Fibroblast of the conjunctiva (primary cell): ENCODE measurements around the gene CCDC87.
"Not testable (repeated sequence)": the region's sequence is repeated elsewhere in the genome, so short reads cannot be mapped to it uniquely, and the experiment has no call there.

Experiments
- DNase-seq: peaks from one replicate; pipeline ENCODE4 v3.0.0-alpha.2; 2010; ENCODE audit warnings: low read depth

CCDC87 gene

DNA sequence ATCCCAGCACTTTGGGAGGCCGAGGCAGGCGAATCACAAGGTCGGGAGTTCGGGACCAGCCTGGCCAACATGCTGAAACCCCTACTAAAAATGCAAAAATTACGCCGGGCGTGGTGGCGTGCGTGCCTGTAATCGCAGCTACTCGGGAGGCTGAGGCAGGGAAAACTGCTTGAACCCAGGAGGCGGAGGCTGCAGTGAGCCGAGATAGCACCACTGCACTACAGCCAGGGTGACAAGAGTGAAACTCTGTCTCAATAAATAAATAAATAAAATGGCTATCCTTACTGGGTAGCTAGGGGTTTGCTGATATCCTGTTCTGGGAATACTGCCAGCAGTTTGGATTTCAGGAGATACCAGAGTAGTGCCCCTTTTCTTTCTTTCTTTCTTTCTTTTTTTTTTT lies 21.2 kb upstream of the CCDC87 start:
- DNase-seq: no peak

- no peak for DNase-seq
Measured at GRCh38 chr11:66612458-66612857, 19.6 kb upstream of the CCDC87 start.

DNA sequence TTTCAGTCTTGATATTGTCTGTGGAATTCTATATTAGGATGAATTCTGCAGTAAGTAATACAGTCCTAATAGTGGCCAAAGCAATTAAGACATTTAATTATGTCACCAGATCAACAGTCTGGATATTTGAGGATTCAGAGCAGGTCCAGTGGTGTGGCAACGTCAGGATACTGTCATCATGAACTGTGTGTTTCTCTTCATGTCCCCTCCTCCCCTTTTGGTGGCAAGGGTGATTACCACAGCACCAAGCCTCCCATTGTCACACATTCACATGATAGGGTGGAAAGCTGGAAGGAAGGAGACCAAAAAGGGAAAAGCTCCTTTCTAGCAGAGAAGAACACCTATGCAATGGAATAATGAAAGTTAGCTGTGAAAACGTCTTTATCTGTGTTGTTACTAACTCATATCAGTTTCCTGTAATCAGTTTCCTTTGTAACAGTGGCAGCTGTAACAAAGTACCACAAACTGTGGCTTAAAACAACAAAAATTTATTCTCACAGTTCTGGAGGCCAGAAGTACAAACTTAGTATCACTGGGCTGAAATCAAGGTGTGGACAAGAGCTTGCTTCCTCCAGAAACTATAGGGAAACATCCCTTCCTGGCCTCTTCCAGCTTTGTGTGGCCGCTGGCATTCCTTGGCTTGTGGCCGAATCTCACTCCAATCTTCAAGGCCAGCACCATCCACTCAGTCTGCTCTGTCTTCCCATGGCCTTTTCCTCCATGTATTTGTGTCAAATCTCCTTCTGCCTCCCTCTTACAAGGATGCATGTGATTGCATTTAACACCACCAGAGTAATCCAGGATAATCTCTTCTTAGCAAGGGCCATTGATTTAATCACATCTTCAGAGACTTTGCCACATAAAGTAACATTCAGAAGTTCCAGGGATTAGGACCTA lies 17.1 kb upstream of the CCDC87 start:
- DNase-seq: no peak

- DNase-seq: peak; percentile 91
Measured at GRCh38 chr11:66607126-66607834, 14.4 kb upstream of the CCDC87 start.

GRCh38 chr11:66606608-66607007 lies 13.7 kb upstream of the CCDC87 start:
- not testable (repeated sequence) for DNase-seq

- no peak for DNase-seq
Measured at GRCh38 chr11:66604155-66604554, 11.3 kb upstream of the CCDC87 start.

GRCh38 chr11:66603072-66603471 lies 10.2 kb upstream of the CCDC87 start:
- DNase-seq: no peak

- no peak for DNase-seq
Measured at GRCh38 chr11:66600631-66601233, 7.9 kb upstream of the CCDC87 start.

- DNase-seq: no peak
Measured at GRCh38 chr11:66600219-66600618, 7.4 kb upstream of the CCDC87 start.

DNA sequence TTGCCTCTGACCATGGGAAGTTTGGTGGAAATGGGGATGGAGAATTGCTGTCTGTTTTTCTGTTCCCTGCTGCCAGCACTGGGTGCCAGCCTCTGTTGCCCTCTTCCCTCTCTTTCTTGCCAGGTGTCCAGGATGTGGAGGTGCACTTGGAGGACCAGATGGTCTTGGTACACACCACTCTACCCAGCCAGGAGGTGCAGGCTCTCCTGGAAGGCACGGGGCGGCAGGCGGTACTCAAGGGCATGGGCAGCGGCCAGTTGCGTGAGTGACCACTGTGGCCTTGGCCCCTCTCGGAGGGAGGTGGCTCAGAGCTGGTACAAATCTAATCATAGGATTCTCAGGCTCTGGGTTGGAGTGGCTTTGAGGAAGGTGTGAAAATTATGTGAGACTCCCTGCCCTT lies 6.1 kb upstream of the CCDC87 start:
- DNase-seq: no peak

DNA sequence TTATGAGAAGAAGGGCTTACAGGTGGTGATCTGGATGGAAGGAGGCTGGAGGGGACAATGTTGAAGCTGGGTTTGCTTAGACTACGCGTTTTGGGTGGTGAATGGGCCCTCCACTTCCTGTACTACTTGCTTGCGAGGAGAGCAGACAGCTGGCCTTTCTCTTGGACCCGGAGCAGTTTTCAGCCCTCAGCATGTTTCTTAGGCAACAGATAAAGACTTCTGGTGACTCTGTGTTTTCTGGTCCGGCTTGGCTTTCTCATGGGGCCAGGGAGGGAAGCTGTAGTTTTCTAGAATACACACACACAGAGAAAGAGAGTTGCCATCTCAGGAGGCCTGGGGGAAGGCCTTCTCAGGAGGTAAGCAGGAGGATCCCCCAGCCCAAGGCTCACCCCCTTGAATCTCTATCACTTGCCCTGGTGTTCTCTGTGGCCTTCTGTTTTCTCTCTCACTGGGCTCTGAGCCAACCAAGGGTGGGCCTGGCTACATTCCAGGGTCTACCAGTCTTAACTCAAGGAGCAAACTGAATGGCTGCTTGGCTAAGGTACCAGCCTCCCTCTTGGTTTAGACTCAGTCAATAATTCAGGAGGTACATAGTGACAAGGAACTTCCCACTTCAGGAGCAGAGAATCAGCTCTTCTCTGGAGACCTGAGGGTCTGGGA lies 2.5 kb upstream of the CCDC87 start:
- no peak for DNase-seq

DNA sequence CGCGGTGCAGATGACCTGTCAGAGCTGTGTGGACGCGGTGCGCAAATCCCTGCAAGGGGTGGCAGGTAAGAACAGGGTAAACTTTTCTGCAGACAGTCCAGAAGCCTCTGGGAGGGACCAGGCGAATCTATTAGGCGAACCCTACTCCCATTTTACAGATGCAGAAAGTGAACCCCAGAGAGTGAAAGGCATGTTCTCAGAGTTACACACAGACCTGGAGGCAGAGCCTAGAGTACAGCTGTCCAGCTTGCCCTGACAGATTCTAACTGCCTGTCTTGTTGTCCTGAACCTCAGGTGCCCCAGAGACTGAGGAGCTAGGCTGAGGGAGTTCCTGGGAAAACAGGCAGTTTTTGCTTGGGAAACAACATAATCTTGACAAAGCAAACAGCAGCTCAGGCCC lies 787 bp upstream of the CCDC87 start:
- DNase-seq: no peak

DNA sequence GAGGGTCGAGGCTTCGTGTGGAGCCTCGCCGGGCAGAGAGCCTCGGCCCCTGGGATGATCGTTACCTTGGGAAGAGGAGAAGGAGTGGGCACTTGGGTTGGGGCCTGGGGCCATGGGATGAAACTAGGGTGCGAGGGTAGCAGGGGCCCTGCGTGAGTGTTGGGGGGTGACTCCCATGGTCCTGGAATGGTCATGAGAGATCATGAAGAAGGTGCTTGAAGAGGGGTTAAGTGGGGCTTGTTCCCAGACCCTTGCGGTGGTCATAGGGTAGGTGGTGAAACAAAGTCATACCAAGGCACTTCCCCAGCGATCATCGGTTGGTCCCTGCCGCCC lies 406 bp upstream of the CCDC87 start:
- no peak for DNase-seq

DNA sequence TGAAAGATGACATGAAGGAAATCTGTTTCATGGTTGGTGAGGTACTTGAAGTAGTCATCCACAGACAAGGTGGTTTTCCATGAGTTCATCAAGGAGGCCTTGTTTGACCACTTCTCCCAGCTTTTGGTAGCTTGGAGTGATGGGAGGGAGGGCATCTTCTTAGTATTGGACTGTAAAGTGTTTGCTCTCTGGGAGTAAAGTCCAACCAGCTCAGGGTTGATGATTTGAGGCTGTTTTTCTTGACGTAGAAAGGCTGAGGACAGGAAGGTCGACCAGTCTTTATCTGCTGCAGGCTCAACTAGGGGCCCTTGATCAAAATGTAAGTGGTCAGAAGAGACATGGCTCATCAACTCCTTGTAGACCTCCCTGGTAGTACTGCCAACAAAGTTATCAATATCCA lies 1.7 kb downstream of the CCDC87 start:
- no peak for DNase-seq

DNA sequence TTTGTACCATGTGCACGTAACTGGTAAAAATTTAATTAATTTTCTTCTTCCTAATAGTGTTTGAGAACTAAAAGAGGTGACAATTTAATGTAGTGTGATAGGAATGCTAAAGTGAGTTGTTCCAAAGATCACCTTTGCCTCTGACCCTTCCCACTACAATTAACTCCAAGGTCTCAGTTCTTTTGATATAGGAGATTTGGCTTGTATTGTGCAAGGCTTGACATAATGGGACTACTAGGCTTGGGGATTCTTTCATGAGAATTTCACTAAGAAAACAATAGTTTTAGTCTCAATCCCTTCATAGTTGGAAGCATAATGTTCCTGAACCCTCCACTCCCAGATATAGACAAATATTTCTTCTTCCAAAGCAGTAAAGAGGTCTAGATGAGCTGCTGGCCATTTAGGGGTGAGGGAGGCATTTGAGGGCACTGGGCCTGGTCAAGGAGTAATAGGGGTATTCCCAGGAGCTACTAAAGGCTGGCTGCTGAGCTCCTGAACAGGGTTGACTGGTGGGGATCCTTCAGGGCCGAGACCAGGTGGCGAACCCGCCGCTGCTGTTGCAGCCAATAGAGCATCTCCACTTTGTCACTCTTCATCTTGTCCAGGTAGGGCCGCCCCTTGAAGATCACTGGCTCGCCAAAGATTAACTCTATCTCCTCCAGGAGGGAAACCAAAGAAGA lies 2.7 kb downstream of the CCDC87 start:
- DNase-seq: no peak

DNA sequence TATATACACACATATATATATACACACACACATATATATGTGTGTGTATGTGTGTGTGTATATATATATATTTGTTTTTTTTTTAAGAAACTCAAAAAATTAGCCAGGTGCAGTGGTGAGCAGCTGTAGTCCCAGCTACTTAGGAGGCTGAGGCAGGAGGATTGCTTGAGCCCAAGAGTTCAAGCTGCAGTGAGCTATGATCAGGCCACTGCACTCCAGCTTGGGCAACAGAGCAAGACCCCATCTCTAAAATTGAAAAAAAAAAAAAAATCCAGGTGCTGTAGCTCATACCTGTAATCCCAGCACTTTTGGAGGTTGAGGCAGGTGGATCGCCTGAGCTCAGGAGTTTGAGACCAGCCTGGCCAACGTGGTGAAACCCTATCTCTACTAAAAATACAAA lies 3.5 kb downstream of the CCDC87 start:
- not testable (repeated sequence) for DNase-seq

GRCh38 chr11:66586136-66586535 lies 6.7 kb downstream of the CCDC87 start:
- DNase-seq: no peak

- DNase-seq: not testable (repeated sequence)
Measured at GRCh38 chr11:66585447-66585846, 7.4 kb downstream of the CCDC87 start.

DNA sequence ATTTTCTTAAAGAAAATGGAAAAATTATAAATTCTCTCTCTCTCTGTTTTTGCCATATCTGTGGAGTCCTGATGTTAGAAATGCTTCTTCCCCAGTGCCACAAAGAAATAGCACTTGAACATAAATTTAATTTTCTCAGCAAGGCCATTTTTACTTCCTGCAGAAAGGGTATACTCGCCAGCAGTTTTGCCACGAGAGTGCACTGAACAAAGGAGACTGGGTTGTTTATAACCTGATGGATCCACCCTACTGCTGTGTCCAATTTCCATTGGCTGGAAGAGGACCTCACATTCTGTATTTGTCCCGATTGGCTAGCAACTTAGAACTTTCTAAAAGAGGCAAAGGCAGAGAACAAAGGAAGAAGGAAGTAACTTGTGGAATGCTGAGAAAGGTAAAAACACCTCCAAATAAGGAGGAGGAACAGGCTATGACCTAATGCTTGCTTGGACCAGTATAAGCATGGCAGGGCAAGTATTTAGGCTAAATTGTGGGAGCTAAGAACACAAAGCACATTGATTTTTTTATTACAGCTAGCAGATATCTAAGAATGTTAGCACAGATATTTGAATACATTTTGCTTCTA lies 10.2 kb downstream of the CCDC87 start:
- DNase-seq: not testable (repeated sequence)

GRCh38 chr11:66581261-66581660 lies 11.6 kb downstream of the CCDC87 start:
- DNase-seq: no peak

- no peak for DNase-seq
Measured at GRCh38 chr11:66580803-66581202, 12.1 kb downstream of the CCDC87 start.
